GM18867 (cell line): ENCODE results near the gene RPL27A.
"Not testable (repeated sequence)": the region's sequence is repeated elsewhere in the genome, so short reads cannot be mapped to it uniquely, and the experiment has no call there.

Experiments used
- ATAC-seq: cut with Tn5 transposase; IDR thresholded peaks from one replicate; pipeline ENCODE4 v1.9.1; 2021; ENCODE audit warnings: mild to moderate bottlenecking, moderate library complexity; ENCODE audit not compliant: unreplicated experiment

Gene RPL27A

DNA sequence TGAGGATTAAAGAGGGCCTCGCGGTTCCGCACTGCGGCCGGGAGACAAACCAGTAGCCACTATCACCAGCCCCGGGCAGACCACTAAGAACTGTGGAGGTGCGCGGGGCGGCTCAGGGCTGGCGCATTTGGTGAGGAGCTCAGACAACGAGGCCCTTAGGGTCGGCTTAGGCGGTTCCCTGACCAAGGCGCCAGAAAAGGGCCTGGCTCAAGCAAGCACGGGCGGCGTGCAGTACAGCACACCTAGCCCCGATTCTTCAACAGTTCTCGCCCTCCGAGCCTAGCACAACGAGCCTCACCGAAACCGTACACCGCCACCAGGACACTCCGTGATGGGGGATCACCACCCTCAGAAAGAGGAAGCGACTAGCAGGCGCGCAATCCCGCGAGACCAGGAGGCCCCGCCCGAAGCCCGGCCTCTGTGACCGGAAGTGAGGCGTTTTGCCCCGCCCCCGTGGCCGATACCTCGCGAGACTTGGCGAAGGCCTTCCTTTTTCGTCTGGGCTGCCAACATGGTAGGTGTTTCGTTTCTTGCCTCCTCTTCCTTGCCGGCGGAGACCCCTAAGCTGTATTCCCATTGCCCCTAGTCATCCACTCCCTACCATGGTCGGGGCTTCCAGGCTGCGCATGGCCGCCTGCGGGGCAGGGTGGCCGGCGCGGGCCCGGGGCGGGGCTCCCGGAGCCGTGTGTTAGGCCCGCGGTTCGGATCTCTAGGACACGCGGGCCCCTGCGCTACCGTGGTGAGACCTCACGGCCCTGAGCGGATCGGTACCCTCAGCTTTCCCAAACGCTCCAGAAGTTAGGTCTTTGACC is at the start of gene RPL27A, which contains the start of gene TRIM66:
Gene RPL27A (plus strand): TSS at position 490 of the 812 bp plus-strand sequence. CDS start 22 bp downstream, at position 512.
Gene TRIM66 (minus strand): TSS at position 363 of the 812 bp plus-strand sequence. CDS start 10,391 bp downstream, outside the sequence.
- ATAC-seq, result peak; percentile 94

DNA sequence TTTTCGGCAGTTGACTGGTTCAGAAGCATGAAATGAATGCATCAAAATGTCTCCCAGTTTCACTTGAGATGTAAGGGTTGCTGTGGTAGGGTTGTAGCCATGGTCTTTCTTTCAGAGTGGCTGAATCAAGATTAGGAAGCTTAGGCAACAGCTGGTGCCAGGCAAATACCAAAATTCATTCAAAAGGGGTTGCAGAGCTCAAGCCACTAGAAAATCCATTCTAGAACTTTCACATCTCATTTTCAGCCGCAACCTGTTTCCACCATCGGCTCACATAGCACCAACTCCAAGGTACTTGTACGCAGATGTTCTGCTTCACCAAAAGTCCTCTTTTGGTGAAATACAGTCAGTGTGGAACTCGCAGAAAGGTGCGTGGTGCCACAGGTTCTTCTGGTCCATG is 48.1 kb upstream of the RPL27A start:
- ATAC-seq, result no peak

DNA sequence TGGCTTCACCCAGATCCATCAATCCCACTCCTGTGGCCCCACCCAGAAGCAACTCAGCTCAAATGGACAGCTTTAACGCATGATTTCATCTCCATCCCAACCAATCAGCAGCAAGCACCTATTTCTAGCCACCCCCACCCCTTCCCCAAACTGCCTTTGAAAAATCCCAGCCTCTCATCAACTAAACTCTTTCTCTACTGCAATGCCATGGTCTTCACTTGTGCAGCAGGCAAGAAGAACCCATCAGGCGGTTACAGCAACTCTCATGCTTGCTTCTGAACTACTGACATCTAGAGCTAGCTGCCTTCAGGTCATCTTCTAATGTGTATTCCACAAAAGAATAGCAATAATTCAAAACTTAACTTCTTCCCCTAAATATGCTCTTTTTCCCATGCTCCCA is 46.5 kb upstream of the RPL27A start:
- ATAC-seq, result no peak

DNA sequence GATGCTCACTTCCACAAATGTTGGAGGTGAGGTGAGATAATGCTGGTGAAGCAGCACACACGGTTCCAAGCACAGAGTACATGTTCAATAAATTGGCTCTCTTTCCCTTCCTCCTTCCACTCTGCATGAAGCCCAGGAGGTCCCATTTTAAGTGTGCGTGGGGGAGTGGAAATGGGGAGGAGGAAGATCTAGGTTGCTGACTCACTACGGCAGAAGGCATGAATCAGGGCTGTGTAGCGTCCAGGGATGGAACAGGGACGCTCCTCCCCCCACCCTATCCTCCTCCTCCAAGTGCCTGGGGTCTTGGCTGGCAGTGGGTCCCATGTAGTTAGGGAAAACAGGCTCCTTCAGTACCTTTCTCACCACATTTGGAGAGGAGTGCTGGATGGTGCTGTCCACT is 44.3 kb upstream of the RPL27A start:
- no peak for ATAC-seq

DNA sequence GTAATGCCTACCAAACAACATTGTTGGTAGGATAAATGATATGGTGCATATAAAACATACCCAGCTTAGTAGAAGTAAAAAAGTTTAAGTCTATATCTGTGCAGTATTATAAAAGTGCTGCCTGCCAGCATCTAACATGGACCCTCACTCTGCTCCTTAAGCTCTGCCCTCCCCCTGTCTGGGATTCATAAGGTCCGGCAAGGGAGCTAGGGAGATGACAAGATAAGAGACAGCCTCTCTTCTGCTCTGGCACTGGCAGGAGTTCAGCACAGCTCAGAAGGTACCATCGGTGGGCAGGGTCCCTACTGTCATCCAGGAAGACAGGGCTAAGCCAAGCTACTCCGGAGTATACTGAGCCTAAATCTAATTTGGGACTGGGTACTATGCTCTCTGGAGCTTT is 42.9 kb upstream of the RPL27A start:
- ATAC-seq, result no peak

DNA sequence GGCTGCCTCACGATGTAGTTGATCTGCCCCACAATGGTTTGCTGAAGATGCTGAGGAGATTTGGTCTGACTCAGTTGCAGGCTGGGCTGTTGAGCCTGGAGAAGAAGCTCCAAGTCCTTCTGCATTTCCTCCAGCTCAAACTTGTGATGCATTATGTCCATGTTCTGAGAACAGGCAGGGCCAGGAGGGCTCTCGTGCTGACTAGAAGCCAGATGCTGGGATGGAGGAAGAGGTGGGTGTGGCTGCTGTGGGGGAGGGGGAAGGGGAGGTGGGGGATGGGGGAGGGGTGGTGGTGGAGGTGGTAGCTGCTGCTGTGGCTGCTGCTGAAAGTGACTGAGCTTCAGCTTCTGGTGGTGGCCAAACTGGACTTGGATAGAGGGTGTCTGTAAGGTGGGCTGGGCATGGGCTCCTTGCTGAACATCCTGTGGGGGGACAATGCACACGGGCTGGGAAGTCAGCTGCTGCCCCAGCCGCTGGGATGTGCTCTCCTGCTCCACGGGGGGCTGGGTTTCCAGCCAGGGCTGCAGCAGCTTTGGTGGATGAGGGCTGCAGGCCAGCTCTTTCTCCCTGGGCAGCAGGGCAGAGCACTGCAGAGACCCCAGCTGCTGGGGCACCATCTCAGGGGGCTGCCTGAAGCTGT is 42.2 kb upstream of the RPL27A start:
- no peak for ATAC-seq

DNA sequence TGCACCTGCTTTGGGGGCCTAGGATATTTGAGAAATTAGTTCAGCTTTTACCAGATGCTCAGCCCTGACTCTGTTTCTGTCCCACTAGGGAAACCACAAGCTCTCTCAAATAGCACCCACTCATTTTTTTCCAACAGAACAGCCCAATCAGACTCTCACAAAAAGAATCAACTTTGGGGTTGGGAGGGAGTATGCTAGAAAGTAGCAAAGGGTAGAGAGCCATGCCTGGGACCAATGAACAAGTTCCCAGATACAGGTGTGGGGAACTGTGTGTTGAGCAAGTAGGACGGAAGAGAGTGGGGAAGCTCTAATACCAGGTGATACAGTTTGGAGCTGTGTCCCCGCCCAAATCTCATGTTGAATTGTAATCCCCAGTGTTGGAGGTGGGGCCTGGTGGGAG is 41.3 kb upstream of the RPL27A start:
- ATAC-seq, result no peak

DNA sequence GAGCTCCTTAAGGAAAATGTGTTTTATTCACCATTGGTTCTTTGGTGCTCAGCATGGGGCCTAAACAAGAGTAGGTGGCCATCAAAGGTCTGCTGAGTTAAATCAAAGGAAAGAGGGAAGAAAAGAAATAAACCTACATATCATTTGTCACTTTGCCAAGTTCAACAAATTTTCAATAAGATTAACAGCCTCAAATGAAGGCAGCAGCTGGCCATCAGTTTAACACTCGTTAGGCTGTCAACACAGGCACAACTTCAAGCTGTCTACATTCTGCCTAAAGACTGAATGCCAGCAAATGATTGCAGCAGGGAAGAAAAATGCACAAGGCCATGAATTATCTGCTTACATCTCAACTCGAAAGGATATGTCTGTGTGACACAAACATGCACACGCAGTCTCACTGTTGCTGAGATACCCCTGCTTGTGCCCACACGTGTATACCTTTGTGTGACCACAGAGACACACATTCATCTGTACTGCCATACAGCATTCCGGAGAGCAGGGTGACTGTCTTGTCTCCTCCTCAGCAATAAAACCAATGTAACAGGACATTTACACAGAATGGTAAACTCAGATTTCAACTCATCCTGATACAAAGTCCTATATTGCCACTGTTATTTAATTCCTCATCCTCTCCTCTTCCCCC is 40.3 kb upstream of the RPL27A start:
- ATAC-seq, result no peak

DNA sequence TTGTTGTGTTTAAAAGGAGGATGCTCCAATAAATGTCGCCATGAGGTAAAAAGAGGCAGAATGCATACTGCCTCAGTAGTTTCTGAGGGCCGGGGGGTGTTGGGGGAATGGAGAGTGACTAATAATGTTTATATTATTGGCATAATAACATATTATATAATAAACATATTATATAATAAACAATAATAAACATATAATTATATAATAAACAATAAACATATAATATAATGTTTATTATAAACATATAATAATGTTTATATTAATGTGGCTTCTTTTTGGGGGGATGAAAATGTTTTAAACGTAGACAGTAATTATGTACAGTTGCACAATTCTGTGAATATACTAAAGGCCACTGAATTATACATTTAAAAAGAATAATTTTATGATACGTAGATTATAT is 35.7 kb upstream of the RPL27A start:
- no peak for ATAC-seq

DNA sequence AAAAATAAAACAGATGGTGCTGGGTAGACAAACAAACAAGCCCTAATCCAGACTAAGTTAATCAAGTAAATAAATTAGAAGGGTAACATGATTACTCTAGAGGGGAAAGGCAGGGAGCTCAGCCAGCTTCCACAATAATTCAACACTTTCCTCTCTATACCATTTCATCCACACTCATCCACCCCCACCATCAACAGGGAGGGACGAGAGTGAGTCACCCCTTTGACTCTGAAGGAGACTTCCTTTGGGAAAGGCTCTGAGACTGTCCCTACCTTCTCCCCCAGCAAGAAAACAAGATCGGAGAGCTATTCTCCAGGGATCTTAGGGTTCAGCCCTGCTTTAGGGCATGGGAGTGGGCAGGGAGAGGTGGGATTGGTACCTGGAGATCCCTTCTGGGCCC is 33.2 kb upstream of the RPL27A start:
- no peak for ATAC-seq

DNA sequence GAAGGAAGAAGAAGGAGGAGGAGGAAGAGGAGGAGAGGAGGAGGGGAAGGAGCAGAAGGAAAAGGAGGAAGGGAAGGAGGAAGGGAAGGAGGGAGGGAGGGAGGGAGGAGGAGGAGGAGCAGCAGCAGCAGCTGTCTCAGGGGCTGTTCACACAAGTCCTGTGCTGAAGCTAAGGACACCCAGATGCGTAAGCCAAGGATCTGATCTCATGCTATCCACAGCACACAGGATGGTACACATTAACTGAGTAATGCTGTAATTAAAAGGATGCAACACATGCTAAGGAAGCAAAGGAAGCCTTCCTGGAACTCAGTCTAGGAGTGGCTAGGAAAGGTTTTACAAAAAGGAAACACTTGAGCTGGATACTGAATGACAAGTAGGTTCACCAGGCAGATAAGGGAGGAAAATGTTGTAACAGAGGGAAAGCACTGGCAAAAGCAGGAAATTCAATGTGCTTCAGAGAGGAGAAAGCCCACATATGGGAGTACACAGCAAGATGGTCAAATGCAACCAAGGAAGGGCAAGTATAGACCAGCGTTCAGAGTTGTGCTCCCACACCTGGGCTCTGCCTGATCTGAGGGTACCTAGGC is 32.1 kb upstream of the RPL27A start:
- ATAC-seq, result no peak

DNA sequence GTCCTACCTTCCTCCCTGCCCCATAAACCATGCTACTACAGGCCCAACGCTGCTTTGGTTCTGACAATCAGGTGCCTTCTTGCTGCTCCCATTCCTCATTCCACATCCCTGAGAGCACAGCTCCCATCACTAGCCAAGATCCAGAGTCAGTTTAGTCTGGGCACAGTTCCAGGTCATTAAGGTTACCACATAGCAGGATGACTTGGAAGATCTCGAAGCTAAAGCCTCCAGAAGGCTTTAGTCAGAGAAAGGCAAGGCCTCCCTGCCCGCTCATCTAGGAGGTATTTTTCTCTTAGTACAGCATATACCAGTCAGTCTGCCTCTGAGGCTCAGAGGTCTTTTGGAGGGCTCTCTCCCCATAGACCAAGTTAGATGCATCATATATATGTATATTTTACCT is 30.5 kb upstream of the RPL27A start:
- ATAC-seq, result no peak

DNA sequence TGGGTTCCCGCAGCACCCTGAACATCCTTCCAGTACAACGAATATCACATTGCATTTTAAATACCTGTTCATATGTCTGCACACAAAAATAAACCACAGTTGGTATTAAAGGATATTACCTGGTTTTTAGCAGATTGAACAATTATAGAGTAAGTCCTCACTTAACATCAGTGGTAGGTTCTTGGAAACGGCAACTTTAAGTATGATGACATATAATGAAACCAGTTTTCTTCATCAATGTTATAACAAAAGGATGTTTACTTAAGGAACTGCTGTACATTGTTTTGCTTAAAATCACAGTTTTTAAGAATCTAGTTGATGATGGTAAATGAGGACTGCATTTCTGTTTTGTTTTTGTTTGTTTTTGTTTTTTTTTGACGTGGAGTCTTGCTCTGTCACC is 28.1 kb upstream of the RPL27A start:
- ATAC-seq, result no peak

DNA sequence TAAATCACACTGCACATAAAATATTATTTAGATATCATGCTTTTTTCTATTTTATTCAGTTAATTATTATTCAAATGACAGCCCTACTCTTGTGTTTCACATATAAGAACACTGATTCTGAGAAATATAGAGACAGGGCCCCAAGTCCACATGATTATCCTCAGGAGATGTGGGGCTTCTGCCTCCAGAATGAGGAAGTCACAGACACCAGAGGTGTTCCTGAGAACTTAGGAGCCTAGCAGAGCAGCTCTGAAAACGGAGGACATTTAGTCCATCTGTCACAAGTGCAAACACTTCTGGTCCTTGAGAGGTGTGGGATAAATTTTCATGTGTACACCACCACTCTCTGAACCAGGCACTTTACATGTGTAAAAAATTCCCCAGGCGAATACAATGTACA is 26.3 kb upstream of the RPL27A start:
- no peak for ATAC-seq

DNA sequence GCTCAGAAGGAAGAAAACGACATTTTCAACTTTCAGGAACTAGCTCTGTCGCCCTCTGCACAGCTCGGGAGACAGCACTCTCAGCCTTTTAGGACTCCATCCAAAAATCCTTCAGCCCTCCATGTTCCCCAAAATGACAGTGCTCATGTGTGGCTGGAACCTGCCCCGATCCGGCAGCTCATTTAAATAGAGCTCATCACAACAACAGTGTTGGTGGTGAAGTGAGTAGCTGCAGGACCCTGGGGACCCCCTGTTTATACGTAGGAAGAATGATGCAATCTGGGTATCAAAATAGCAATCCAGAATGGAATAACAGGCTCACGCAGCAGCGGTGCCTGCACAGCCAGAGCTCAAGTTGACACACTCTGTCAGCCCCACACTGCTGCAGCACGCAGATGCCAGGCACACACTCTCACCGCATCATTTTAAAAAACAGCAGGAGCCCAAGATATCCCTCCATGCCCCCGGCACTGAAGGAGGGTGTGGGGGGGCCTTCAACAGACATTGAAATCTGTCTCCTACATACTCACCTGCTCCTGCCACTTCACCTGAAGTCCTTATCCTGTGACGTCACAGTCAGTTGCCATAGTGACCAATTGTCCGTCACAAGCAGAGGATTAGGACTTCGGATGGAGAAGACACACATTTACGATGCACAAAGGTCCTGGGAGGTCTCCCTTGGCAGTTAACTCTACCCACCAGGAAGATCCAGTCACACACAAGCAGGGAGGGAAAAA is 24.1 kb upstream of the RPL27A start:
- no peak for ATAC-seq

DNA sequence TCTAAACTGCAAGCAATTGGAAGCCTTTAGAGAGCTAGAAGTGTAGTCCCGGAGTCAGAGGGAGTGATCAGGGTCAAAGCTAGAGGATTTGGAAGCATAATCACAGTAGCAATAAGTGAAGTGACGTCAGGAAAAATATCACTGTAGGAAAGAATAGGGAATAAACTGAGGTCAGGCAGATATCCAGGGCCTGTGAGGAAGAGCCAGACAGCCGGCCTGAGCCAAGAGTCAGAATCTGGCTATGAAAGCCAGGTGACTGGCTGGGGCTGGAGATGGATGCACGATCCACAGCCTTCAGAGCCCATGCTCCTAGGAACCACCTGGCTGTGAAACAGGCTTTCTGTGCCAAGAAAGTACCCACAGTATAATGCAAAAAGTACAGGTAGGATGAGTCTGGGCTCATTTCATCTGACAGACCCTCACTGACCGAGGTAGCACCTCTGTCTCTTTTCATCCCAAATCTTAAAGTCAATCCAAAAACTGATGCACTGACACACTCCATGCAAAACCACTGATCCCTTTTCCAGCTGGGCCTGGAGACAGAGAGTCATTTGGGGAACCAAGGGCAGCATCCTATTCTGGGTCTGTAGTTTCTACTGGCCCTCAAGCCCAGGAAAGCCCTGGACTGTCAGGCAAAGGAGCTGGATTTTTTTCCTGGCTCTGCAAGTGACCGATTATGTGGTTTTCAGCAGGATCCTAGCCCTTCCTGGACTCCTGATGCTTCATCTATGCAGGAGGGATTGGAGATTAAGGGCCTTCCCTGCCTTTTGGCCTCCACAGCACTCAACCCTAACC is 21.4 kb upstream of the RPL27A start:
- no peak for ATAC-seq

DNA sequence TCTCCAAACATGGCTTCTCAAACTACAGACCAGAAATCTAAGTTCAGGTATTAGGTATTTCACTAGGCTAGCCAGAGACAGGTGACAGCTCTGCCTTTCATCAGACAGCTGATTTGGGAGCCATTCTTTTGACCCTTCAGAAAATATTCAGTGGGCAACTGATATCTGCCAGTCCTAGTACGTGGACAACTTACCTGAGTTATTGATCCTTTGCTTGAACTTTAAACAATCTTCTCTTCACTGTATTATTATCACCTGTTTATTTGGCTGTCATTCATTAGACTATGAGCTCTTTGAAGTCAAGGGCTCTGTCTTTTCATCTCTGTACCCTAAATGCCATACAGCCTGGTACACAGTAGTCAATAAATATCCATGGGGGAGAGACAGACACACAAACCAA is 17.4 kb upstream of the RPL27A start:
- ATAC-seq, result no peak

DNA sequence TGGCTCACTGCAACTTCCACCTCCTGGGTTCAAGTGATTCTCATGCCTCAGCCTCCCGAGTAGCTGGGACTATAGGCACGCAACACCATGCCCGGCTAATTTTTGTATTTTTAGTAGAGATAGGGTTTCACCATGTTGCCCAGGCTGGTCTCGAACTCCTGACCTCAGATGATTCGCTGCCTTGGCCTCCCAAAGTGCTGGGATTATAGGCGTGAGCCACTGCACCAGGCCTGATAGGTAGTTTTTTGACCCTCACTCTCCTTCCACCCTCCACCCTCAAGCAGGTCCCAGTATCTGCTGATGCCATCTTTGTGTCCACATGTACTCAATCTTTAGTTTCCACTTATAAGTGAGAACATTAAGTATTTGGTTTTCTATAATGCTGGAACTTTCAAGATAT is 12.5 kb upstream of the RPL27A start:
- not testable (repeated sequence) for ATAC-seq

DNA sequence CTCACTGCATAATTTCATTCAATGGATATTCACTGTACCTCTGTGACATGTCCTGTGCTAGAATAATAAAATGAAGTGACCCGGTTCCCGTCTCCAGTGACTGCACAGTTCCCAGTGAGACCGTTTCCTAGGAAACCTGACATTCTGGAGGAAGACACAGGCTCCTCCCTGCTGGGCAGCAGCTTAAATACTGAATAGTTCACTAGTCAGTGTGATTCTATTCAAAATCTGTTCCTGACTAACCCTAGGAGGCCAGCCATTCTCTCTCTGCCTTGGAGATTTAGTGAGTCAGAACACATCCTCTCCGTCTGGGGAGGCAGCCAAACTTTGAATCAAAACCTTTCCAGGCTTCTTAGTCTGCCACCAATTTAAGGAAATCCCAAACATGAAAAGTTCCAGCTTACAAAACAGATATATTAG is 11.4 kb upstream of the RPL27A start:
- no peak for ATAC-seq

DNA sequence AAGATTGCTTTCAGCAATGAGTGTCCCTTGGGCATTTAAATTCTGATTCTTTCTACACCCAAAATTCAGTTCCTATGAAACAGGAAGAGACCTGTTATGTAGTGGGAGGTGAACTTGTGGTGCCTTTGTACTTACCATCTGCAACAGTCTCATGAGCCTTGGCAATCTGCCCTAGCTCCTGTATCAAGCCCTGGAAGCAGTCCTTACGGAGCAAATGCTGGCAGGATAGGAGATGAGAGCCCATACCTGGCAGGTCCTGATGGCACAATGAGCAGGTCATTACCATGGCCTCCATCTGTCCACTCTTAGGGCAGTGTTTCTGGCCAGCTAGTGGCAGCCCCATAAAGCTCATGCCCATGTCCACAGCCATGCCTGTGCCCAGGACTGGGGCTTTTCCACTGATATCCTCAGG is 10.9 kb upstream of the RPL27A start:
- ATAC-seq, result no peak
